Endothelial cell (in vitro differentiated cells): Measurements from ENCODE around the gene FCSK. TPM values are rescaled to one million over a fixed set of nuclear protein-coding genes. Genes with fewer than 3 reads are reported as not detected.
"Not testable (repeated sequence)": the region's sequence is repeated elsewhere in the genome, so short reads cannot be mapped to it uniquely, and the experiment has no call there.

Source experiments
- DNase-seq: peaks from one replicate; pipeline ENCODE4 v3.0.0; 2021; ENCODE audit warnings: low spot score
- H3K27ac Mint-ChIP-seq: one replicate; pipeline ENCODE4 v1.8.0; 2021; ENCODE audit warnings: mixed read lengths, inconsistent platforms; ENCODE audit not compliant: unreplicated experiment
- H3K27me3 Mint-ChIP-seq: one replicate; pipeline ENCODE4 v1.8.0; 2021; ENCODE audit warnings: mild to moderate bottlenecking, moderate library complexity, mixed read lengths, inconsistent platforms; ENCODE audit not compliant: unreplicated experiment
- H3K36me3 Mint-ChIP-seq: one replicate; pipeline ENCODE4 v1.8.0; 2021; ENCODE audit warnings: mild to moderate bottlenecking, low read depth, mixed read lengths, inconsistent platforms; ENCODE audit not compliant: unreplicated experiment
- H3K4me1 Mint-ChIP-seq: one replicate; pipeline ENCODE4 v1.8.0; 2021; ENCODE audit warnings: mild to moderate bottlenecking, mixed read lengths, inconsistent platforms; ENCODE audit not compliant: unreplicated experiment
- H3K4me3 Mint-ChIP-seq: one replicate; pipeline ENCODE4 v1.8.0; 2021; ENCODE audit warnings: mild to moderate bottlenecking, mixed read lengths, inconsistent platforms; ENCODE audit not compliant: unreplicated experiment
- H3K9me3 Mint-ChIP-seq: one replicate; pipeline ENCODE4 v1.8.0; 2021; ENCODE audit warnings: mixed read lengths, inconsistent platforms; ENCODE audit not compliant: unreplicated experiment
- long read RNA-seq: library from polyadenylated mRNA; unstranded; transcript quantifications from one replicate; pipeline ENCODE4 v2.0.0, GENCODE V29; 2020; ENCODE audit not compliant: unreplicated experiment
- total RNA-seq: library from RNA; stranded (reverse); fragmentation: NEBNext Ultra II Directional; extraction: Animal tissue kit (Norgen Biotek cat#: 25700); gene quantifications from one replicate; pipeline ENCODE4 v1.2.1, GENCODE V29; 2021; ENCODE audit not compliant: unreplicated experiment
- TF ChIP-seq, protein P1 (sequence below): fragments of 200-600 bp; sonication (generic); IDR thresholded peaks from one replicate; pipeline ENCODE4 v1.5.0; 2021; ENCODE audit warnings: antibody characterized with exemption; ENCODE audit not compliant: unreplicated experiment

The FCSK gene
- 14.7 TPM for total RNA-seq
- long read RNA-seq, partial matches to known transcripts, result 5 of 7 reads
- long read RNA-seq, other reads (novel, unspliced or antisense), result 2 of 7 reads

- peaks cover 6% of the 10 kb centered on the region for H3K4me1 Mint-ChIP-seq
- peak within 1 kb of the TSS; percentile 94 for H3K4me3 Mint-ChIP-seq
- DNase-seq, result peak; percentile 84
- no peaks in the 10 kb centered on the region for H3K36me3 Mint-ChIP-seq
- H3K27me3 Mint-ChIP-seq, result peaks cover 3% of the 10 kb centered on the region
- H3K9me3 Mint-ChIP-seq, result no peaks in the 10 kb centered on the region
- peak within 1 kb of the TSS; percentile 88 for H3K27ac Mint-ChIP-seq
- TF ChIP-seq, protein P1, sequence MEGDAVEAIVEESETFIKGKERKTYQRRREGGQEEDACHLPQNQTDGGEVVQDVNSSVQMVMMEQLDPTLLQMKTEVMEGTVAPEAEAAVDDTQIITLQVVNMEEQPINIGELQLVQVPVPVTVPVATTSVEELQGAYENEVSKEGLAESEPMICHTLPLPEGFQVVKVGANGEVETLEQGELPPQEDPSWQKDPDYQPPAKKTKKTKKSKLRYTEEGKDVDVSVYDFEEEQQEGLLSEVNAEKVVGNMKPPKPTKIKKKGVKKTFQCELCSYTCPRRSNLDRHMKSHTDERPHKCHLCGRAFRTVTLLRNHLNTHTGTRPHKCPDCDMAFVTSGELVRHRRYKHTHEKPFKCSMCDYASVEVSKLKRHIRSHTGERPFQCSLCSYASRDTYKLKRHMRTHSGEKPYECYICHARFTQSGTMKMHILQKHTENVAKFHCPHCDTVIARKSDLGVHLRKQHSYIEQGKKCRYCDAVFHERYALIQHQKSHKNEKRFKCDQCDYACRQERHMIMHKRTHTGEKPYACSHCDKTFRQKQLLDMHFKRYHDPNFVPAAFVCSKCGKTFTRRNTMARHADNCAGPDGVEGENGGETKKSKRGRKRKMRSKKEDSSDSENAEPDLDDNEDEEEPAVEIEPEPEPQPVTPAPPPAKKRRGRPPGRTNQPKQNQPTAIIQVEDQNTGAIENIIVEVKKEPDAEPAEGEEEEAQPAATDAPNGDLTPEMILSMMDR, result no peak
Measured at GRCh38 chr16:70454222-70455034, at the start of gene FCSK. TSS of gene FCSK (plus strand) at chr16:70454595. CDS start at chr16:70463191, 8,596 bp downstream.

DNA sequence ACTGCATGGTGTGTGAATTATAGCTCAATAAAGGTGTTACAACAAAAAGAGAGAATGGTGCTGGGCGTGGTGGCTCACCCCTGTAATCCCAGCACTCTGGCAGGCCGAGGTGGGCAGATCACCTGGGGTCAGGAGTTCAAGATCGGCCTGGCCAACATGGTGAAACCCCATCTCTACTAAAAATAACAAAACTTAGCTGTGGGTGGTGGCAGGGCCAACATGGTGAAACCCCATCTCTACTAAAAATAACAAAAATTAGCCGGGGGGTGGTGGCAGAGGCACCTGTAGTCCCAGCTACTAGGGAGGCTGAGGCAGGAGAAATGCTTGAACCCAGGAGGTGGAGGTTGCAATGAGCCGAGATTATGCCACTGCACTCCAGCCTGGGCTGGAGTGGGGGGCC lies 48.3 kb upstream of the FCSK start:
- H3K27ac Mint-ChIP-seq, H3K9me3 Mint-ChIP-seq, H3K4me3 Mint-ChIP-seq, DNase-seq, H3K36me3 Mint-ChIP-seq: not testable (repeated sequence)
- Mint-ChIP-seq H3K27me3 (peaks cover 10% of the 10 kb centered on the region), H3K4me1 (peaks cover 24% of the 10 kb centered on the region)

- peaks cover 6% of the 10 kb centered on the region for H3K36me3 Mint-ChIP-seq
- no peak for DNase-seq
- peaks cover 9% of the 10 kb centered on the region for H3K27me3 Mint-ChIP-seq
- H3K4me1 Mint-ChIP-seq, result peaks cover 19% of the 10 kb centered on the region
- no peaks in the 10 kb centered on the region for H3K9me3 Mint-ChIP-seq
- H3K4me3 Mint-ChIP-seq, result peak overlapping the region; percentile 76
- TF ChIP-seq, protein P1, result no peak
- H3K27ac Mint-ChIP-seq, result no peak overlapping the region
Measured at GRCh38 chr16:70407811-70408274, 46.6 kb upstream of the FCSK start.

- H3K27ac Mint-ChIP-seq, result no peak overlapping the region
- peaks cover 10% of the 10 kb centered on the region for H3K36me3 Mint-ChIP-seq
- DNase-seq, result no peak
- H3K4me1 Mint-ChIP-seq, result peaks cover 14% of the 10 kb centered on the region
- H3K27me3 Mint-ChIP-seq, result peaks cover 7% of the 10 kb centered on the region
- H3K9me3 Mint-ChIP-seq, result no peaks in the 10 kb centered on the region
- no peak overlapping the region for H3K4me3 Mint-ChIP-seq
- TF ChIP-seq, protein P1, result no peak
Measured at GRCh38 chr16:70410734-70411133, 43.7 kb upstream of the FCSK start.

DNA sequence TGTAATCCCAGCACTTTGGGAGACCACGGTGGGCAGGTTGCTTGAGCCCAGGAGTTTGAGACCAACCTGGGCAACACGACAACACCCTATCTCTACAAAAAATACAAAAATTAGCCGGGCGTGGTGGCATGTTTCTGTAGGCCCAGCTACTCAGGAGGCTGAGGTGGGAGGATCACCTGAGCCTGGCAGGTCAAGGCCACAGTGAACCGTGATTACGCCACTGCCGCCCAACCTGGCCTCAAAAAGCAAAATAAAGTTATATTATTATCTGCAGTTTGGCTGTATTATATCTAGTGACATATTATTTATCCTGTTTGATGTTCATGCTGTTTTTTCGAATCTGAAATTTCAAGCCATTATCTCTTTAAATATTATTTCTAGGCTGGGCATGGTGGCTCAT lies 42.0 kb upstream of the FCSK start:
- Mint-ChIP-seq H3K4me1 (peaks cover 28% of the 10 kb centered on the region), H3K4me3 (no peak overlapping the region), H3K27ac (no peak overlapping the region), H3K27me3 (peaks cover 8% of the 10 kb centered on the region), H3K9me3 (no peaks in the 10 kb centered on the region), H3K36me3 (peaks cover 10% of the 10 kb centered on the region)
- no peak for DNase-seq
- TF ChIP-seq, protein P1, result no peak

DNA sequence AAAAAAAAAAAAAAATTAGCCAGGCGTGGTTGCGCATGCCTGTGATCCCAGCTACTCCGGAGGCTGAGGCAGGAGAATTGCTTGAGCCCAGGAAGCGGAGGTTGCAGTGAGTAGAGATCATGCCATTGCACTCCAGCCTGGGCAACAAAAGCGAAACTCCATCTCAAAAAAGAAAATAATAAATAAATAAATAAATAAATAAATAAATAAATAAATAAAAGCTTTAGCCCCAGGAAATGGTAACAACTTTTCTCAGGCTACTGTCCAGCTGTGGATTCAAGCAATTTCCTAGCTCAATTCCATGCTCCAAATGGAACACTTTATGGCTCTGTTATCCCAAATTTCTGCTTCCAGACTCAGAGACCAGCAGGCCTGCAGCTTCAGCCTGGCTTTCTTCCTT lies 40.8 kb upstream of the FCSK start:
- peaks cover 34% of the 10 kb centered on the region for H3K4me1 Mint-ChIP-seq
- not testable (repeated sequence) for H3K4me3 Mint-ChIP-seq, H3K27ac Mint-ChIP-seq, H3K36me3 Mint-ChIP-seq, DNase-seq, H3K27me3 Mint-ChIP-seq, H3K9me3 Mint-ChIP-seq
